NCI-H510A treated with DMSO at 0.1 percent for 48 hours (cell line): ENCODE measurements around the gene CARS1.
A peak's percentile ranks its signal among the peaks of the same experiment; 100 is the strongest.

Source experiments
- DNase-seq: peaks from one replicate; lab custom pipeline; 2025; lab: John Stamatoyannopoulos, UW

CARS1 gene

GRCh38 chr11:3037040-3037944 is 19.9 kb downstream of the CARS1 start:
- peak; percentile 37 for DNase-seq

DNA sequence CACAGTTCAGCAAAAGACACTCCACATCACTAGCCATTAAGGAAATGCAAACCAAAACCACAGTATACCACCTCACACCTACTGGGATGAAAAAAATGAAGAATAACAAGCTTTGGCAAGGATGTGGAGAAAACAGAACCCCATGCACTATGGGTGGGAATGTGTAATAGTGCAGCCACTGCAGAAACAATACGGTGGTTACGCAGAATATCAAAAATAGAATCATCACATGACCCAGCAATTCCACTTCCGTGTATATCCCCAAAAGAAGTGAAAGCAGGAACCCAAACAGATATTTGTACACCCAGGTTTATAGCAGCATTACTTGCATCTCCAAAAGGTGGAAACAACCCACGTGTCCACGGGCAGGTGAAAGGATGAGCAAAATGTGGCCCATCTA is 20.8 kb downstream of the CARS1 start:
- no peak for DNase-seq

- DNase-seq = no peak
These were observed 21.9 kb downstream of the CARS1 start for GRCh38 chr11:3035333-3035732.

GRCh38 chr11:3030289-3031070 is 26.7 kb downstream of the CARS1 start:
- DNase-seq = no peak

- no peak for DNase-seq
These were observed 28.4 kb downstream of the CARS1 start for GRCh38 chr11:3028813-3029212.

DNA sequence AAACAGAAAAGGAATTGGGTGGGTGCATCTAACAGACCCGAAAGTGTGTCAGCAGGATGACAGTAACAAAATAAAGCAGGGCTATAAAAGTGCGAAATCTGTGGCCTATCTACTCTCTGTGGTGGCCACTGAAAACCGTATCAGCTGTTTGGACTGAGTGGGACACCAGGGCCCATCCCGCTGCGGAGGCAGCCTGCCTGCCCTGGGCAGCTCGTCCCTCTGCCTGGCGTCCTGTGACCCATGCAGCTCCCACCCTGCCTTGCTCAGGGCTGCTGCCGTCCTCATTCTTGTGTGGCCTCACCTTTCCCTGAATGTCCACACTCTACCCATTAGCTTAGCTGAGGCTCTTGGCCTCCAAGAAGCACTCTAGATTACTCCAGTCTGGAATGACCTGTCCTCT is 30.4 kb downstream of the CARS1 start:
- DNase-seq = no peak

- no peak for DNase-seq
These were observed 34.2 kb downstream of the CARS1 start for GRCh38 chr11:3022982-3023381.

GRCh38 chr11:3022300-3022967 is 34.8 kb downstream of the CARS1 start:
- DNase-seq = no peak

DNA sequence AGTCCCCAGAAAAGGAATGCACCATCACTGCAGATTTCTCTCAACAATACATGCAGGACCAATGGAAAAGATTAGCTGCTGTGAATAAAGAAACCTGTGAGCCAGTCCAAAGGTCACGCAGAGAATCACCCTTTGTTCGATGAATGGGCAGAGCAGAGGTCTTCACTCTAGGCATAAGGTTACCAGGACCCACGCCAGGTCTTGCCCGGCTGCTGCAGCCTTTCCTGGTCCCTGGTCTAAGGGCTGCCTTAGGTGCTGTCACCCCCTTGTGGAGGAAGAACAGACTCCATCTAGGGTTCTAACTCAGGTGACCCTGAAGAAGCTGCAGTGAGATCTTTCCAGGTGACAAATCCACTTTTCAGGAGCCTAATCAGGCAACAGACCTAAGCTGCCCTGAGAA is 36.1 kb downstream of the CARS1 start:
- no peak for DNase-seq

- no peak for DNase-seq
These were observed 37.2 kb downstream of the CARS1 start for GRCh38 chr11:3020011-3020410.

DNA sequence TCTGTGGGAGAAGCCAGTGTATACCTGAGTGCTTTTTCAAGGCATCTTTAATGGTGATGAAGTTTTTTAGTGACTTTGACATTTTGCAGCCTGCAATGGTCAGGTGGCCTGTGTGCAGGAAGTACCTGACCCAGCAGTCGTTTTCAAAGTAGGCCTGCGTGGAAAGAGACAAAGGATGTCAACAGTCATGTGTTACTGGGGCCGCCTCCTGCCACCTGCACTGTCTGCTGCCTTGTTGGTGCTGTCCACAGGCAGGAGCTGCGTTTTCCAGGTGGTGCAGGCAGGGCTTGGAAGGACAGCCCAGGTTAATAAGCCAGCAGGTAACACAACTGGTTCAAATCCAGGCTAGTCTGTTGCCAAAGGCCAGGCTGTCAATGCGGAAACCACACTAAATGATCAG is 38.6 kb downstream of the CARS1 start:
- DNase-seq = no peak

GRCh38 chr11:3016861-3017260 is 40.4 kb downstream of the CARS1 start:
- no peak for DNase-seq

DNA sequence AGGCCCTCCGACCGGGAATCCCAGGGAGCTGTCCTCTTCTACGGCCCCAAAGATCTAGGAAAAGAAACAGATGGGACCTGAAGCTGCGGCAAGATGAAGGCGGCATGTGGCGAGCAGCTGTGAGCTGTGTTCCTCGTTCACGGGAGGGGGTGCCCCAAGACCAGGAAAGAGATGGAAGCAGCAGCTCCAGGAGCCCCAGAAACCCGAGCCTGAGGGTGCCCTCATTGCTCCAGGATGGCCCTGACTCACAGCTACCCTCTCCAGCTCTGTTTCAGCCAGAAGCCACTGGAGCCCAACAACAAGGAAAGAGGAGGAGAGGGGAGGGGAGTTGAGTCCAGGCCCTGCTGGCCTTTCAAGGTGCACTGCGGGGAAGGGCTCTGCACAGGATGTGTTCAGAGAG is 41.4 kb downstream of the CARS1 start:
- no peak for DNase-seq

- DNase-seq = no peak
These were observed 42.3 kb downstream of the CARS1 start for GRCh38 chr11:3014943-3015342.

GRCh38 chr11:3014057-3014938 is 42.9 kb downstream of the CARS1 start:
- no peak for DNase-seq

DNA sequence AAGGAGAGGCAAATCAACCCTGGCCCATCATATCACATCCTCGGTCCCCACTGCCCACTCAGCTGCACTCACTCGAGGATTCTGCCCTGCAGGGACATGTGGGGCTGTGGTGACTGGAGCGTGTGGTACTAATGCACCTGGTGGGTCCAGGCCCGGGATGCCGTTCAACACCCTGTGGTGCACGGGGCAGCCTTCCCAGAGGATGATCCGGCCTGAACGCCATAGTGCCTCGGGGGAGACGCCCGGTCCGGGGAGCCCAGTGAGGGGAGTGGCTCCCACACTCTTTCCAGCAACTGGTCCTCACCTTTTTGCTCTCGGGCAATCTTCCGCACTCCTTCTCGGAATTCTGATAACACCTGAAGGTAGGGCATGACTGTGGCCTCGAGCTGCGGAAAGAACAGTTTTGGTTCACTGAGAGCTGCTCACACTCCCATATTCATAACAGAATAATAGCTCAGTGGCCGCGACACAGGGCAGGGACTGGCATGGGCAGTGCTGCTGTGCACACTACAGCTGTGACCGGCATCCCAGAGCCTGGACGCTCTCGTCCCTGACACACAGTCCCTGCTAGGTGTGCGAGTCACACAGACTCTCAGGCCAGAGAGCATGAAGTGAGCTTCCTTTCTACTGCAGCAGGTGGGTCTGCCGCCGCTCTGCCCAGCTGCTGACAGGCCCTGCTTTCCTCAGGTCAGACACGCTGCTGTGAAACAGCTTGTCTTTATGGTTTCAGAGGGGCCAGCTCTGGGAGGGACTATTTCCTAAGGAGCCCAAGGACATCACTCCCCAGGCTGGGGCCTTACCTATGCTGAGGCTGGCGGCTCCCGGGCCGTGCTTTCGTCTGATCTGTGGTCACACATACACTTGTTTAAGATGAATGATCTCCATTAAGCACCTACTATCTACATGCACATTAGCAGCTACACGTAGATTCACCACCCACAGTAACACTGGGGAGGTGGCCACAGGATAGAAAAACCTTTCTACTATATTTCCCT is 45.0 kb downstream of the CARS1 start:
- no peak for DNase-seq

DNA sequence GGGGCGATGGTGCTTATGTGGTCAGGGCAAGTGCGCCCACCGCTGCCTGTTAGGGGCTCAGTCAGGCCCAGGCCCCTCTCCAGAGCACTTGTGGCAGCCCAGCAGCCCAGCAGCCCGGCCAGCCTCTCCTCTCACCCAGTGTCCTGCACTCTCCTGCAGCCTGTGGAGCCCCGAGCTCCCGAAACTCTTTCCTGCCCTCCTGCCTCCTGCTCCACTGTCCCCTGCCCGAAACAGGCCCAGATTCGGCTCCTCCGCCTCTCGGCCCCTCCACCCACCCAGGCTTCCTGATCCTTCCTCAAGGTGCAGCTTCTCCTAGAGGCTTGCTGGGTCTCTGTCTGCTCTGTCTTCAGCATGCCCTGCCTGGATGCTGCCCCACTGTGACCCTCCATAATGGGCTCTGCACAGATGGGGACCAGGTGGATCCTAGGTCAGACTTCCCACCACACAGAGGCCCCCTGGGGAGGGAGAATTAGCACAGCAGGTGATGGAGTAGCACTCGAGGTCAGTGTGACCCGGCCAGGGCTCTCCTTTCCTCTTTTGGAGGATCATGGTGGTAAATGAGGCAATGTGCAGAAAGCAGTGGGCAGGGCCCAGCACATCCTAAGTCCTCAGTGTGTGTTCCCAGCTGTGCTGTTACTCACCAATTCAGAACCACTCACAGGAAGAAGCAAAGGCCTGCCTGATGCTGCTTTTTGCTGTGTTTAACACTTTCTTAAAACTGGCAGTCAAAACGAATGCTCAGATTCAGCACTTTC is 46.5 kb downstream of the CARS1 start:
- no peak for DNase-seq

DNA sequence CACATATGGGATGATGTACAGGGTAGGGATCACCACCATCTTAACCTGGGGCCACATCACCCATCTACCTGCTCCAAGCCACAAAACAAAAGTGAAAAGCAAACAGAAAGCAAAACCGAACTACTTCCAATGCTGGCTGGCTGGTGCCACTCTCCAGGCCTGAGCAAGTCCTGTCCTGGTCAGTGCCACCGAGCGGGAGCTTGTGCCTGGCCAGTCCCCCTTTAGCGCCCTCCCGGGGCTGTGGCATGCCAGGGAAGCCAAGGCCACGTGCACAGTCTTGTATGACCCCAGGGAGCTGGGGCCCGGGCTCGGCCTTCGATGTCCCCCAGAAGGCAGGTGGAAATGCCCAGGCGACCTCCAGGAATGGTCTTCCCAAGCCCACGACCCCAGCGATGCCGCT is 47.2 kb downstream of the CARS1 start:
- DNase-seq = no peak

DNA sequence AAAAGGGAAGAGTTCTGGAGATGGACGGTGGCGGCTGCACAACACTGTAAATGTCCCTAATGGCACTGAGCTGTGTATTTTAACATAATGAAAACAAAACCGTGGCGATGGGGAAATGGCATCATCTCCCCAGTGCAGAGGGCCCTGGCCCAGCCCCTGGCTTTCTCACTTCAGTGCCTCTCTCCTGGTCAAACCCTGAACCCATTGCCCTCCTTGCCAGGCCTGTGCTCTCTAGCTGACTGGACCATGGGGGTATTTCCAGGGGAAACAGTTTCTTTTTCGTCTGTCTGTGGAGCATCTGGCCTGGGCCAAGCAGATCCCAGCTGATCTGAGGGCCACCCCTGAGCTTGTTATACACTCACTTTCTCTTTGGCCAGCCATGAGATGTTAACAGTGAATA is 47.7 kb downstream of the CARS1 start:
- DNase-seq = no peak
